DND-41 (cell line): ENCODE measurements around the gene RNF150.

Experiments
- ATAC-seq: fragments of 200-7000 bp; cut with Tn5 transposase; 3 replicates; pipeline ENCODE4 v1.9.1; 2021; ENCODE audit warnings: low read depth; ENCODE audit not compliant: insufficient read depth
- DNase-seq: peaks from one replicate; pipeline ENCODE4 v3.0.0-alpha.2; 2020
- H2AFZ ChIP-seq: 2 replicates; pipeline ENCODE4 v1.6.0; 2012; ENCODE audit warnings: low read depth, low read length
- H3K27ac ChIP-seq: 2 replicates; pipeline ENCODE4 v1.5.1; 2012; ENCODE audit warnings: low read length, inconsistent platforms
- H3K27me3 ChIP-seq: fragments of 200-600 bp; sonication (generic); 2 replicates; pipeline ENCODE4 v1.6.0; 2012; ENCODE audit warnings: low read length, mild to moderate bottlenecking, inconsistent platforms; ENCODE audit not compliant: insufficient read depth, poor library complexity
- H3K36me3 ChIP-seq: 2 replicates; pipeline ENCODE4 v1.5.1; 2012; ENCODE audit warnings: low read length, inconsistent platforms; ENCODE audit not compliant: insufficient read depth
- H3K4me1 ChIP-seq: 2 replicates; pipeline ENCODE4 v1.5.1; 2012; ENCODE audit warnings: mild to moderate bottlenecking, low read length; ENCODE audit not compliant: insufficient read depth
- H3K4me2 ChIP-seq: 2 replicates; pipeline ENCODE4 v1.6.0; 2012; ENCODE audit warnings: mild to moderate bottlenecking, moderate library complexity, low read length, inconsistent platforms; ENCODE audit not compliant: insufficient read depth
- H3K4me3 ChIP-seq, 2 experiments: fragments of 200-600 bp in 1 of 2; shearing (Covaris generic) in 1 of 2; 2 replicates each; pipeline ENCODE4 v1.5.1; 2012 to 2016; ENCODE audit warnings: inconsistent platforms in 2 of 2, low read length in 2 of 2, mild to moderate bottlenecking in 2 of 2, low read depth in 1 of 2, moderate library complexity in 1 of 2
- H3K79me2 ChIP-seq: 2 replicates; pipeline ENCODE4 v1.6.0; 2012; ENCODE audit warnings: low read length, inconsistent platforms; ENCODE audit not compliant: insufficient read depth
- H3K9ac ChIP-seq: 2 replicates; pipeline ENCODE4 v1.6.0; 2012; ENCODE audit warnings: low read depth, mild to moderate bottlenecking, inconsistent platforms, low read length, moderate library complexity
- H3K9me3 ChIP-seq: 2 replicates; pipeline ENCODE4 v1.5.1; 2012; ENCODE audit warnings: low read length, moderate library complexity, mild to moderate bottlenecking, inconsistent platforms; ENCODE audit not compliant: insufficient read depth, severe bottlenecking
- H4K20me1 ChIP-seq: 2 replicates; pipeline ENCODE4 v1.6.0; 2012; ENCODE audit warnings: low read length; ENCODE audit not compliant: insufficient read depth
- CTCF ChIP-seq: IDR thresholded peaks from 2 replicates; pipeline ENCODE4 v1.5.1; 2012; ENCODE audit warnings: borderline replicate concordance, low read length, moderate library complexity, mild to moderate bottlenecking; ENCODE audit not compliant: poor library complexity, severe bottlenecking; ENCODE audit errors: extremely low read depth
- EZH2 ChIP-seq: IDR thresholded peaks from 3 replicates; pipeline ENCODE4 v1.6.1; 2012; ENCODE audit warnings: borderline replicate concordance, low read depth, mild to moderate bottlenecking, moderate library complexity, low read length, inconsistent platforms; ENCODE audit not compliant: severe bottlenecking

Gene RNF150

DNA sequence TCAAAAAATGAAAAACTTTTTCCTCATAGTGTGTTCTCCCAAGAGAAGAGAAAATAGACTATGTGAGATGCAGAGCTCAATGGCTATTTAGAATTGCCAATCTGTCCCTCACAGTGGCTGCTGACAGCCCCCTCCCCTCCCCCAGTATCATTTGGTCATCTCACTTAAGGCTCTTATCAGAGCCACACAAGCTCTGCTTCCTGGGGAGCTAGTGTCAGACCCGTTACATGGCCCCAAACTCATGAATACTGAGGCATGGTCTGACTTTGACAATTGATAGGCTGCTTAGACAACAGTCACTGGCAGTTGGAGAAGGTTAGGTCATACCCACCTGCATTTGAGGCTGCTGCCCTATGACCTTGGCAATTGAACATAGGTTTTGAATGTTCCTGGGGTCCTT, 15.3 kb downstream of the RNF150 start:
- Histone ChIP-seq H3K36me3 (no peaks in the 10 kb centered on the region), H4K20me1 (no peaks in the 10 kb centered on the region), H3K9ac (no peak overlapping the region), H3K4me3 (no peak overlapping the region), H3K9me3 (no peaks in the 10 kb centered on the region), H2AFZ (no peak overlapping the region), H3K27me3 (peaks cover 3% of the 10 kb centered on the region), H3K79me2 (no peaks in the 10 kb centered on the region), H3K27ac (no peak overlapping the region), H3K4me1 (no peaks in the 10 kb centered on the region), H3K4me2 (no peak overlapping the region)
- no peak for DNase-seq
- ATAC-seq: no peak
- TF ChIP-seq CTCF (no peak), EZH2 (no peak)

- Histone ChIP-seq H3K36me3 (no peaks in the 10 kb centered on the region), H3K4me3 (no peak overlapping the region)
Measured at GRCh38 chr4:141109983-141110382, 23.3 kb downstream of the RNF150 start.

GRCh38 chr4:141107927-141108326, 25.3 kb downstream of the RNF150 start:
- no peak for TF ChIP-seq EZH2
- TF ChIP-seq CTCF: no peak
- no peak for DNase-seq
- H2AFZ ChIP-seq: no peak overlapping the region
- no peak overlapping the region for H3K4me2 ChIP-seq
- no peaks in the 10 kb centered on the region for H3K36me3 ChIP-seq
- no peak for ATAC-seq
- H3K9ac ChIP-seq: no peak overlapping the region
- H3K27ac ChIP-seq: no peak overlapping the region
- no peaks in the 10 kb centered on the region for H4K20me1 ChIP-seq
- H3K4me1 ChIP-seq: no peaks in the 10 kb centered on the region
- no peak overlapping the region for H3K4me3 ChIP-seq
- H3K27me3 ChIP-seq: no peaks in the 10 kb centered on the region
- H3K9me3 ChIP-seq: no peaks in the 10 kb centered on the region
- H3K79me2 ChIP-seq: no peaks in the 10 kb centered on the region

More at GRCh38 chr4:141109983-141110382, 23.3 kb downstream of the RNF150 start:
- Histone ChIP-seq H3K27ac (no peak overlapping the region), H2AFZ (no peak overlapping the region), H3K9me3 (no peaks in the 10 kb centered on the region), H3K79me2 (no peaks in the 10 kb centered on the region), H3K27me3 (no peaks in the 10 kb centered on the region), H3K4me1 (no peaks in the 10 kb centered on the region), H4K20me1 (no peaks in the 10 kb centered on the region), H3K4me2 (no peak overlapping the region), H3K9ac (no peak overlapping the region)
- no peak for DNase-seq
- TF ChIP-seq EZH2 (no peak), CTCF (no peak)
- no peak for ATAC-seq

GRCh38 chr4:141102367-141102766, 30.9 kb downstream of the RNF150 start:
- Histone ChIP-seq H3K27ac (no peak overlapping the region), H3K9ac (no peak overlapping the region), H3K79me2 (no peaks in the 10 kb centered on the region), H2AFZ (no peak overlapping the region), H4K20me1 (no peaks in the 10 kb centered on the region), H3K9me3 (no peaks in the 10 kb centered on the region), H3K36me3 (no peaks in the 10 kb centered on the region), H3K27me3 (no peaks in the 10 kb centered on the region), H3K4me2 (no peak overlapping the region), H3K4me3 (no peak overlapping the region), H3K4me1 (no peaks in the 10 kb centered on the region)
- TF ChIP-seq EZH2: no peak
- TF ChIP-seq CTCF: no peak
- DNase-seq (no peak), ATAC-seq (no peak)
